ENCODE measurements around the gene LARP4B. TPM values are rescaled to one million over a fixed set of nuclear protein-coding genes. Genes with fewer than 3 reads are reported as not detected.

LARP4B gene
- total RNA-seq, 1 donor from 2014 or later = 30.8 TPM

DNA sequence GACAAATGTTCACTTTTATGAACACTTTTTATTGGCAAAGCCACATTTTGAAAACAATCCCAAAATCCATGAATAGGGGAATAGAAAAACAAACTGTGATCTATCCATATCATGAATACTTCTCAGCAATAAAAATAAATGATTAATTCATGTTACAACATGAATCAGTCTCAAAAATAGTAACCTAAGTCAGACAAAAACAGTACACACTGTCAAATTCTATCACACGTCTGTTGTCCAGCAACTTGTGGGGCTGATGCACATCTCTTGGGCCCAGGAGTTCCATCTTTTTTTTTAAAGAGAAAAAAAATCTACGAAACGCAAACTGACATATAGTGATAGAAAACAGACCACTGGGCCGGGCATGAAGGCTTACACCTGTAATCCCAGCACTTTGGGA lies 71.0 kb downstream of the LARP4B start:
- H3K4me3 ChIP-seq (ENCODE audit: low read length in 3 of 3) = no peak overlapping the region
- peaks cover 0 to 7% (median 0%) of the 10 kb centered on the region in 3 donors for H3K4me1 ChIP-seq (ENCODE audit: control insufficient read depth in 3 of 3, insufficient read depth in 3 of 3, low read length in 3 of 3)
- H3K9ac ChIP-seq (ENCODE audit: low read depth in 1 of 3, low read length in 3 of 3) = no peak overlapping the region
- H3K27ac ChIP-seq (ENCODE audit: low read depth, low read length) = no peak overlapping the region
- no peaks in the 10 kb centered on the region for H3K27me3 ChIP-seq (ENCODE audit: control insufficient read depth in 3 of 3, insufficient read depth in 3 of 3, low read length in 3 of 3)
- peaks cover 12 to 26% (median 17%) of the 10 kb centered on the region in 3 donors for H3K36me3 ChIP-seq (ENCODE audit: control insufficient read depth in 3 of 3, insufficient read depth in 3 of 3, low read length in 3 of 3)
- H3K9me3 ChIP-seq (ENCODE audit: control insufficient read depth in 3 of 3, low read length in 3 of 3) = no peaks in the 10 kb centered on the region

DNA sequence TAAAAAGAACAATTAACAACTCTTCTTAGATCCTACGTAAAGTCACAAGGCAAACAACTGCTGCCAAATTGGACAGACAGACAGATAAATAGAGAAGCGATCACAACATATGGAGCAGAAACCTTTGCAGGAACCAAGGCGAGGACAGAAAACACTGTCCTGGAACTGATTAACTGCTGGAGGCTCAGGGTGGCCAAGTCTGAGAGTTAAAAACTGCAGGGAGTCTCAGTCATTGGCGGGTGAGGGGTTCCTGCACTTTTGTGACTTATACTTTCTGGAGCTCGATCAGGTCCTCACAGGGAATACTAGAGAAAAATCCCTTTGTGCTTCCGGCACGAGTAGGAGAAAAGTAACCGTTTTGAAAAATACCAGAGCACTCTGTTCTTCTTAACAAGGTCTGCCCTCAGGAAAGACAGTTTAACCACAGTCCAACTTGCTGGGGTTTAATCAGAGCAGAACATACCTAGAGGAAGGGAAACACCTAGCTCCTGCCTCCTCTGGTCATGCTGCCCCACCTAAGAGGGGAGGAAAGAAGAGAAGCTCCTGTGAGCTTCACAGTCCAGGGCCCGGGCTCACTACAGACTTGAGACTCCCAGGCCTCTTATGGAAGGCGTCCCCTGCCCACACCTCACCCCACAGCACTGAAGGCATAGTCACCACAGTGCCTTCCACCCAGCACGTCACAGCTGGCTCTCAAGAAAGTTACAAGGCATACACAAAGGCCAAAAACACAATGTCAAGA lies 74.9 kb downstream of the LARP4B start:
- Histone ChIP-seq H3K9me3 (ENCODE audit: control insufficient read depth in 3 of 3, low read length in 3 of 3) (no peaks in the 10 kb centered on the region), H3K27ac (ENCODE audit: low read depth, low read length) (no peak overlapping the region), H3K27me3 (ENCODE audit: control insufficient read depth in 3 of 3, insufficient read depth in 3 of 3, low read length in 3 of 3) (no peaks in the 10 kb centered on the region), H3K36me3 (ENCODE audit: control insufficient read depth in 3 of 3, insufficient read depth in 3 of 3, low read length in 3 of 3) (peaks cover 0 to 10% (median 3%) of the 10 kb centered on the region in 3 donors), H3K4me1 (ENCODE audit: control insufficient read depth in 3 of 3, insufficient read depth in 3 of 3, low read length in 3 of 3) (no peaks in the 10 kb centered on the region), H3K9ac (ENCODE audit: low read depth in 1 of 3, low read length in 3 of 3) (no peak overlapping the region), H3K4me3 (ENCODE audit: low read length in 3 of 3) (no peak overlapping the region)

DNA sequence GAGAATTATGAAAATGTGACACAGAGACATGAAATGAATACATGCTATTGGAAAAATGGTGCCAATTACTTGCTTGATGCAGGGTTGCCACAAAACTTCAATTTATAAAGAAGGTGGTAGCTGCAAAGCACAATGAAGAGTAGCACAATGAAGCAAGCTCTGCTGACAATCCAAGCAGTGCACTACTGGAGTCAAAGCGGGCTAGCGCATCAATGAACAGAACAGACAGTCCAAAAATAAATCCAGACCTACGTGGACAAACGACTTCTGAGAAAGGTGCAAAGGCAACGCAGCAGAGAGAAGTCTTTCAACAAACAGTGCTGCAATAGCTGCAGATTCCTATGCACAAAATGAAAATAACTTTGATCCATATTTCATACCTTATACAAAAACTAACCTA lies 75.8 kb downstream of the LARP4B start:
- Histone ChIP-seq H3K4me1 (ENCODE audit: control insufficient read depth in 3 of 3, insufficient read depth in 3 of 3, low read length in 3 of 3) (no peaks in the 10 kb centered on the region), H3K9ac (ENCODE audit: low read depth in 1 of 3, low read length in 3 of 3) (no peak overlapping the region), H3K27me3 (ENCODE audit: control insufficient read depth in 3 of 3, insufficient read depth in 3 of 3, low read length in 3 of 3) (no peaks in the 10 kb centered on the region), H3K4me3 (ENCODE audit: low read length in 3 of 3) (no peak overlapping the region), H3K36me3 (ENCODE audit: control insufficient read depth in 3 of 3, insufficient read depth in 3 of 3, low read length in 3 of 3) (peaks cover 0 to 3% (median 3%) of the 10 kb centered on the region in 3 donors), H3K27ac (ENCODE audit: low read depth, low read length) (no peak overlapping the region), H3K9me3 (ENCODE audit: control insufficient read depth in 3 of 3, low read length in 3 of 3) (no peaks in the 10 kb centered on the region)

DNA sequence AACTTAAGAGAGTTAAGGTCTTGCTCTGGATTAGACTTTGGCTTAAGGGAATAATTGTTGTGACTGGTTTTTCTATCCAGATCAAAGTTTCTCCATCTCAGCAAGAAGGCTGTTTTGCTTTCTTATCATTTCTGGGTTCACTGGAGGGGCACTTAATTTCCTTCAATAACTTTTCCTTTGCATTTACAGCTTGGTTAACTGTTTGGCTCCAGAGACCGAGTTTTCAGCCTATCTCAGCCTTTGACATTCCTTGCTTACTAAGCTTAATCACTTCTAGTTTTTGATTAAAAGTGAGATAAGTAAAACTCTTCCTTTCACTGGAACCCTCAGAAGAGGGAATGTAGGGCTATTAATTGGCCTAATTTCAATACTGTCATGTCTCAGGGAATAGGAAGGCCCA lies 76.4 kb downstream of the LARP4B start:
- H3K9ac ChIP-seq (ENCODE audit: low read depth in 1 of 3, low read length in 3 of 3) = no peak overlapping the region
- H3K9me3 ChIP-seq (ENCODE audit: control insufficient read depth in 3 of 3, low read length in 3 of 3) = no peaks in the 10 kb centered on the region
- H3K36me3 ChIP-seq (ENCODE audit: control insufficient read depth in 3 of 3, insufficient read depth in 3 of 3, low read length in 3 of 3) = peaks cover 0 to 3% (median 3%) of the 10 kb centered on the region in 3 donors
- H3K4me3 ChIP-seq (ENCODE audit: low read length in 3 of 3) = no peak overlapping the region
- H3K27me3 ChIP-seq (ENCODE audit: control insufficient read depth in 3 of 3, insufficient read depth in 3 of 3, low read length in 3 of 3) = no peaks in the 10 kb centered on the region
- H3K4me1 ChIP-seq (ENCODE audit: control insufficient read depth in 3 of 3, insufficient read depth in 3 of 3, low read length in 3 of 3) = no peaks in the 10 kb centered on the region
- H3K27ac ChIP-seq (ENCODE audit: low read depth, low read length) = no peak overlapping the region

DNA sequence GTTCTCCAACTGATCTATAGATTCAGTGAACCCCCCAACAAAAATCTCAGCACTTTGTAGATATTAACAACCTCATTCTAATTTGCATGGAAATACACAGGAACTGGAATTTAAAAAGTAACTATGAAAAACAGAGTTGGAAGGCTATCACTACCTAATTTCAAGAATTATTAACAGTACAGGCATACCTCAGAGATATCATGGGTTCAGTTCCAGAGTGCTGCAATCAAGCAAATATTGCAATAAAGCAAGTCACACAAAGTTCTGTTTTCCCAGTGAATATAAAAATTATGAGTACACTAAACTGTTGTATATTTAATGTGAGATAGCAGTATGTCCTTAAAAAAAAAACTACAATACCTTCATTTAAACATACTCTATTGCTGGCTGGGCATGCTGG lies 78.5 kb downstream of the LARP4B start:
- no peak overlapping the region for H3K27ac ChIP-seq (ENCODE audit: low read depth, low read length)
- H3K27me3 ChIP-seq (ENCODE audit: control insufficient read depth in 3 of 3, insufficient read depth in 3 of 3, low read length in 3 of 3) = no peaks in the 10 kb centered on the region
- H3K9me3 ChIP-seq (ENCODE audit: control insufficient read depth in 3 of 3, low read length in 3 of 3) = no peaks in the 10 kb centered on the region
- H3K4me3 ChIP-seq (ENCODE audit: low read length in 3 of 3) = no peak overlapping the region
- no peak overlapping the region for H3K9ac ChIP-seq (ENCODE audit: low read depth in 1 of 3, low read length in 3 of 3)
- no peaks in the 10 kb centered on the region for H3K4me1 ChIP-seq (ENCODE audit: control insufficient read depth in 3 of 3, insufficient read depth in 3 of 3, low read length in 3 of 3)
- H3K36me3 ChIP-seq (ENCODE audit: control insufficient read depth in 3 of 3, insufficient read depth in 3 of 3, low read length in 3 of 3) = peaks cover 0 to 6% (median 0%) of the 10 kb centered on the region in 3 donors

DNA sequence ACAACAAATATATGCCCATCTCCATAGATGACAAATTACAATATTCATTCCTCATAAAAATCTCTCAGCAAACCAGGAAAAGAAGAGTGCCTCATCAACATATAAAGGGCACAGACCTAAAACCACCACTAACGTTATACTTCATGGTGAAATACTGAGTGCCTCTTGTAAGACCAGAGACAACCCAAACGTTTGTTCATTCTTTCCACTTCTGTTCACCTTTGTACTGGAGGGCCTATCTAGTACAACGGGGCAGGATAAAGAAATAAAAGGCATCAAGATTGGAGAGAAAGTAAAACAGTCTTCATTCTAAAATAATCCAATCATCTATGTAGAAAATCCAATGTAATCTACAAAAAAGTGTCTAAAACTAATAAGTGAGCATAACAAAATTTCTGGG lies 79.1 kb downstream of the LARP4B start:
- no peak overlapping the region for H3K27ac ChIP-seq (ENCODE audit: low read depth, low read length)
- H3K9ac ChIP-seq (ENCODE audit: low read depth in 1 of 3, low read length in 3 of 3) = no peak overlapping the region
- H3K36me3 ChIP-seq (ENCODE audit: control insufficient read depth in 3 of 3, insufficient read depth in 3 of 3, low read length in 3 of 3) = peaks cover 0 to 6% (median 3%) of the 10 kb centered on the region in 3 donors
- no peak overlapping the region for H3K4me3 ChIP-seq (ENCODE audit: low read length in 3 of 3)
- H3K4me1 ChIP-seq (ENCODE audit: control insufficient read depth in 3 of 3, insufficient read depth in 3 of 3, low read length in 3 of 3) = peaks cover 0 to 3% (median 0%) of the 10 kb centered on the region in 3 donors
- no peaks in the 10 kb centered on the region for H3K27me3 ChIP-seq (ENCODE audit: control insufficient read depth in 3 of 3, insufficient read depth in 3 of 3, low read length in 3 of 3)
- no peaks in the 10 kb centered on the region for H3K9me3 ChIP-seq (ENCODE audit: control insufficient read depth in 3 of 3, low read length in 3 of 3)

DNA sequence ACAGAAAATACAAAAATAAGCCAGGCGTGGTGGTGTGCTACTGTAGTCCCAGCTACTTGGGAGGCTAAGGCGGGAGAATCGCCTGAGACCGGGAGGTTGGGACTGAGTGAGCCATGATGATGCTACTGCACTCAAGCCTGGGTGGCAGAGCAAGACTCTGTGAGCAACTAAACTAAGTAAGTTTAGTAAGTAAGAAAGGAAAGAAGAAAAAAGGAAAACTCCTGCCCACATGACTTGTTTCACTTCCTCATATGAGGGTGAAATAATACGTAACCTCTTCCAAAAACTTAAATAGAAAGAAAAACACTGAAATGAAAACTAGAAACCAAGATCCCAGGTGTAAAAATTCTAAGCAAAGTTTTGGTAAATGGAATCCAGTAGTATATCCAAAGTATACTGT lies 79.6 kb downstream of the LARP4B start:
- Histone ChIP-seq H3K9ac (ENCODE audit: low read depth in 1 of 3, low read length in 3 of 3) (no peak overlapping the region), H3K4me1 (ENCODE audit: control insufficient read depth in 3 of 3, insufficient read depth in 3 of 3, low read length in 3 of 3) (peaks cover 1 to 3% (median 2%) of the 10 kb centered on the region in 3 donors), H3K9me3 (ENCODE audit: control insufficient read depth in 3 of 3, low read length in 3 of 3) (no peaks in the 10 kb centered on the region), H3K27ac (ENCODE audit: low read depth, low read length) (no peak overlapping the region), H3K36me3 (ENCODE audit: control insufficient read depth in 3 of 3, insufficient read depth in 3 of 3, low read length in 3 of 3) (peaks cover 0 to 6% (median 3%) of the 10 kb centered on the region in 3 donors), H3K4me3 (ENCODE audit: low read length in 3 of 3) (no peak overlapping the region), H3K27me3 (ENCODE audit: control insufficient read depth in 3 of 3, insufficient read depth in 3 of 3, low read length in 3 of 3) (no peaks in the 10 kb centered on the region)

DNA sequence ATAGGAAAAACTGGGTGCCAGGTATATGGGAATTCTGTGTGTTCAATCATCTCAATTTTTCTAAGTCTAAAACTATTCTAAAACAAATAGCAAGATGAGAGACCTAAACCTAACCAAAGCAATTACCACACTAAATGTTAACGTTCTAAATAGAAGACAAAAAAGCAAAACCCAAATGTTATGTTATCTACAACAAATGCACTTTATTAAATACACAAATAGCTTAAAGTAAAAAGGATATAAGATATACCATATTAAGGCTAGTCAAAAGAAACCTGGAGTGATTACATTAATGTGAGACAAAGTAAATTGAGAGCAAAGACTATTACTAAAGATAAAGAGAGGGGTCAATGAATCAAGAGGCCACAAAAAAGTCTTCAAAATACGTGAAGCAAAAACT lies 81.4 kb downstream of the LARP4B start:
- Histone ChIP-seq H3K4me1 (ENCODE audit: control insufficient read depth in 3 of 3, insufficient read depth in 3 of 3, low read length in 3 of 3) (peaks cover 5 to 12% (median 9%) of the 10 kb centered on the region in 3 donors), H3K27ac (ENCODE audit: low read depth, low read length) (no peak overlapping the region), H3K9ac (ENCODE audit: low read depth in 1 of 3, low read length in 3 of 3) (no peak overlapping the region), H3K4me3 (ENCODE audit: low read length in 3 of 3) (no peak overlapping the region), H3K36me3 (ENCODE audit: control insufficient read depth in 3 of 3, insufficient read depth in 3 of 3, low read length in 3 of 3) (peaks cover 0 to 3% (median 3%) of the 10 kb centered on the region in 3 donors), H3K9me3 (ENCODE audit: control insufficient read depth in 3 of 3, low read length in 3 of 3) (no peaks in the 10 kb centered on the region), H3K27me3 (ENCODE audit: control insufficient read depth in 3 of 3, insufficient read depth in 3 of 3, low read length in 3 of 3) (no peaks in the 10 kb centered on the region)

DNA sequence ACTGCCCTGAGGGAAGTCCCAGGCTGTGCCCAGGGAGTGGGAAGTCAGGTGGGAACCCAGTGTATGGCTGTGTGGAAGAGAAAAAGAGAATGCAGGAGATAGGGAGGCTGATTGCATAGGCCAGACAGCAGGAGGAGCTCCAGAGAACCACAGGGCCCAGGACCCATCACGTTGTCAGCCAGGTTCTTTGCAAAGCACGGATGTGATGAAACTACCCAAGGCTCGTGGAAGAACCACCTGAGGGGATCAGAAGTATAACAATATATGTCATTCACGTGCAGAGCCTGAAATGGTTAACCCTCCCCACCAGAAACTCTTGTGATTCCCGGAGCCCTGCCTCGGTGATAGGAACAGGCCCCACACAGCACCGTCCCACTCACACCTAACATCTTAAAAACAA lies 83.6 kb downstream of the LARP4B start:
- Histone ChIP-seq H3K4me3 (ENCODE audit: low read length in 3 of 3) (no peak overlapping the region), H3K4me1 (ENCODE audit: control insufficient read depth in 3 of 3, insufficient read depth in 3 of 3, low read length in 3 of 3) (peaks cover 5 to 12% (median 9%) of the 10 kb centered on the region in 3 donors), H3K27me3 (ENCODE audit: control insufficient read depth in 3 of 3, insufficient read depth in 3 of 3, low read length in 3 of 3) (no peaks in the 10 kb centered on the region), H3K9me3 (ENCODE audit: control insufficient read depth in 3 of 3, low read length in 3 of 3) (no peaks in the 10 kb centered on the region), H3K27ac (ENCODE audit: low read depth, low read length) (no peak overlapping the region), H3K36me3 (ENCODE audit: control insufficient read depth in 3 of 3, insufficient read depth in 3 of 3, low read length in 3 of 3) (peaks cover 7 to 10% (median 9%) of the 10 kb centered on the region in 3 donors), H3K9ac (ENCODE audit: low read depth in 1 of 3, low read length in 3 of 3) (no peak overlapping the region)

DNA sequence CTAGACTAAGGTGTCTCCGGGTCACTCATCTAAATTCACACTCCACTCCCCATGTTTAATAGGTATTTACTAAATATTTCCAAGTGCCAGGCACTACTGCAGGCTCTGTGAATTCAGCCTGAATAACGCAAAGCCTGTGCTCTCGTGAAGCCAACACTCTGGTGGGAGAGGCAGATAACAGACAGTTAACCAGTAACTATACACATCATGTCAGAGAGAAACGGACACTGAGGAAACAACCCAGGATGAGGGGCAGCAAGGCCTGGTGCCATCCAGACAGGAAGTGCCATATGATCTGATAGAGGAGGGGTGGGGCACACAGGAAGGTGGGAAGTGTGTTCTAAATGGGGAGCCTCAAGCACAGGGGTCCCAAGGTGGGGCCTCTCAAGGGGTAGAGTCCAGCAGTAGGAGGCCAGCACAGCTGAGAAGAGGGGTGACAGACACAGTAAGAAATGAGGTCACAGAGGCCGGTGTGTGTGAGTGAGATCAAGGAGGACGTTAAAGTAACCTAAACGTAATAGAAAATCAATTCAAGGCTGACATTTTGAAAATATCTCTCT lies 85.3 kb downstream of the LARP4B start:
- H3K9me3 ChIP-seq (ENCODE audit: control insufficient read depth in 3 of 3, low read length in 3 of 3) = no peaks in the 10 kb centered on the region
- H3K4me3 ChIP-seq (ENCODE audit: low read length in 3 of 3) = no peak overlapping the region
- H3K9ac ChIP-seq (ENCODE audit: low read depth in 1 of 3, low read length in 3 of 3) = no peak overlapping the region
- H3K27me3 ChIP-seq (ENCODE audit: control insufficient read depth in 3 of 3, insufficient read depth in 3 of 3, low read length in 3 of 3) = no peaks in the 10 kb centered on the region
- peaks cover 11 to 21% (median 19%) of the 10 kb centered on the region in 3 donors for H3K36me3 ChIP-seq (ENCODE audit: control insufficient read depth in 3 of 3, insufficient read depth in 3 of 3, low read length in 3 of 3)
- peaks cover 5 to 12% (median 9%) of the 10 kb centered on the region in 3 donors for H3K4me1 ChIP-seq (ENCODE audit: control insufficient read depth in 3 of 3, insufficient read depth in 3 of 3, low read length in 3 of 3)
- no peak overlapping the region for H3K27ac ChIP-seq (ENCODE audit: low read depth, low read length)

All from skeletal muscle tissue (tissue), 4 donors.